Fibroblast of lung (primary cell): ENCODE results near the gene ALDH1A1. TPM values are rescaled to one million over a fixed set of nuclear protein-coding genes. Genes with fewer than 3 reads are reported as not detected.
A peak's percentile ranks its signal among the peaks of the same experiment; 100 is the strongest.

Experiments used
- DNase-seq, 2 donors: peaks; one replicate each; pipeline versions ENCODE4 v3.0.0 to v3.0.0-alpha.2; 2010; ENCODE audit warnings: low read depth in 2 of 2
- H2AFZ ChIP-seq: 2 replicates; pipeline ENCODE4 v1.5.1; 2012; ENCODE audit warnings: low read length, control low read depth, inconsistent platforms
- H3K27ac ChIP-seq: 2 replicates; pipeline ENCODE4 v1.5.1; 2011; ENCODE audit warnings: low read length, control low read depth; ENCODE audit not compliant: insufficient read depth
- H3K27me3 ChIP-seq: 2 replicates; pipeline ENCODE4 v1.5.1; 2011; ENCODE audit warnings: mild to moderate bottlenecking, low read length; ENCODE audit not compliant: control insufficient read depth, insufficient read depth
- H3K36me3 ChIP-seq: 2 replicates; pipeline ENCODE4 v1.5.1; 2011; ENCODE audit warnings: low read length; ENCODE audit not compliant: control insufficient read depth, insufficient read depth
- H3K4me1 ChIP-seq: 2 replicates; pipeline ENCODE4 v1.5.1; 2011; ENCODE audit warnings: low read length; ENCODE audit not compliant: control insufficient read depth, insufficient read depth; ENCODE audit errors: extremely low read depth
- H3K4me2 ChIP-seq: 2 replicates; pipeline ENCODE4 v1.5.1; 2011; ENCODE audit warnings: low read length, control low read depth; ENCODE audit not compliant: insufficient read depth; ENCODE audit errors: extremely low read depth
- H3K4me3 ChIP-seq, 4 experiments: fragments of 200-600 bp in 1 of 4; sonication (generic) in 1 of 4; replicated peaks in 1 of 4; 2 replicates each; pipeline ENCODE4 v1.5.1; 2011 to 2016; ENCODE audit warnings: low read length in 4 of 4, low read depth in 3 of 4, mild to moderate bottlenecking in 3 of 4, control low read depth in 2 of 4, inconsistent platforms in 1 of 4, mixed read lengths in 1 of 4; ENCODE audit not compliant: insufficient read depth in 1 of 4; ENCODE audit errors: control extremely low read depth in 1 of 4
- H3K79me2 ChIP-seq: 2 replicates; pipeline ENCODE4 v1.5.1; 2012; ENCODE audit warnings: mild to moderate bottlenecking, low read length, inconsistent platforms; ENCODE audit not compliant: control insufficient read depth, insufficient read depth
- H3K9ac ChIP-seq: 2 replicates; pipeline ENCODE4 v1.5.1; 2011; ENCODE audit warnings: mild to moderate bottlenecking, low read length, control low read depth; ENCODE audit not compliant: insufficient read depth
- H3K9me3 ChIP-seq: 2 replicates; pipeline ENCODE4 v1.5.1; 2012; ENCODE audit warnings: low read depth, low read length; ENCODE audit not compliant: control insufficient read depth, insufficient read depth
- H4K20me1 ChIP-seq: 2 replicates; pipeline ENCODE4 v1.5.1; 2011; ENCODE audit warnings: low read length; ENCODE audit not compliant: control insufficient read depth, insufficient read depth; ENCODE audit errors: extremely low read depth
- CTCF ChIP-seq, 2 donors: IDR thresholded peaks in 1 of 2; conservative IDR thresholded peaks in 1 of 2; 1 replicate in 1 of 2; 2 replicates in 1 of 2; pipeline ENCODE4 v1.5.1; 2011 to 2012; ENCODE audit warnings: low read length in 2 of 2, control low read depth in 1 of 2, inconsistent platforms in 1 of 2, low read depth in 1 of 2, mild to moderate bottlenecking in 1 of 2
- EZH2 ChIP-seq: IDR thresholded peaks from 2 replicates; pipeline ENCODE4 v1.5.1; 2012; ENCODE audit warnings: low read length, control low read depth, mild to moderate bottlenecking; ENCODE audit errors: missing control alignments
- polyA plus RNA-seq, 2 donors: library from polyadenylated mRNA; depleted of rRNA in 1 of 2; stranded (reverse) in 1 of 2; unstranded in 1 of 2; fragments of >200 nt; gene quantifications; 2 replicates each; pipeline ENCODE4 v1.2.1, GENCODE V29; 2011 to 2012; ENCODE audit warnings: missing spikeins in 1 of 2
- total RNA-seq: library from RNA; depleted of rRNA; stranded (reverse); fragments of >200 nt; gene quantifications from 2 replicates; pipeline ENCODE4 v1.2.1, GENCODE V29; 2014

The ALDH1A1 gene
- total and polyA plus RNA-seq, 2 donors (not counting 1 experiment from before 2014, with no cell fraction given) = 7.4 to 46.1 TPM

- H3K27me3 ChIP-seq = no peaks in the 10 kb centered on the region
- H3K27ac ChIP-seq = no peak overlapping the region
- peak overlapping the region; percentile 69 for H2AFZ ChIP-seq
- H3K79me2 ChIP-seq = no peaks in the 10 kb centered on the region
- H3K4me3 ChIP-seq = no peak overlapping the region
- peaks cover 3% of the 10 kb centered on the region for H3K4me1 ChIP-seq
- no peak for TF ChIP-seq CTCF (conservative IDR thresholded peaks at IDR 0.05 in 1 of 2, IDR thresholded peaks at IDR 0.05 in 1 of 2; ENCODE audit: low read depth in 1 of 2, low read length in 2 of 2)
- TF ChIP-seq EZH2 = no peak
- peak overlapping the region; percentile 52 for H3K4me2 ChIP-seq
- DNase-seq = no peak
- H3K36me3 ChIP-seq = no peaks in the 10 kb centered on the region
- no peak overlapping the region for H3K9ac ChIP-seq
- no peaks in the 10 kb centered on the region for H4K20me1 ChIP-seq
- no peaks in the 10 kb centered on the region for H3K9me3 ChIP-seq
These were observed 95.2 kb downstream of the ALDH1A1 start for GRCh38 chr9:72857624-72857996.

GRCh38 chr9:72856972-72857623 is 95.8 kb downstream of the ALDH1A1 start:
- H2AFZ ChIP-seq = no peak overlapping the region
- no peak overlapping the region for H3K27ac ChIP-seq
- H3K9ac ChIP-seq = no peak overlapping the region
- H3K79me2 ChIP-seq = no peaks in the 10 kb centered on the region
- DNase-seq = peak; percentile 46 to 77
- peak; percentile 69 to 76 for TF ChIP-seq CTCF (conservative IDR thresholded peaks at IDR 0.05 in 1 of 2, IDR thresholded peaks at IDR 0.05 in 1 of 2; ENCODE audit: low read depth in 1 of 2, low read length in 2 of 2)
- no peak for TF ChIP-seq EZH2
- no peaks in the 10 kb centered on the region for H3K27me3 ChIP-seq
- no peak overlapping the region for H3K4me2 ChIP-seq
- H3K4me3 ChIP-seq = no peak overlapping the region
- H3K4me1 ChIP-seq = peaks cover 3% of the 10 kb centered on the region
- H3K9me3 ChIP-seq = no peaks in the 10 kb centered on the region
- no peaks in the 10 kb centered on the region for H3K36me3 ChIP-seq
- no peaks in the 10 kb centered on the region for H4K20me1 ChIP-seq

DNA sequence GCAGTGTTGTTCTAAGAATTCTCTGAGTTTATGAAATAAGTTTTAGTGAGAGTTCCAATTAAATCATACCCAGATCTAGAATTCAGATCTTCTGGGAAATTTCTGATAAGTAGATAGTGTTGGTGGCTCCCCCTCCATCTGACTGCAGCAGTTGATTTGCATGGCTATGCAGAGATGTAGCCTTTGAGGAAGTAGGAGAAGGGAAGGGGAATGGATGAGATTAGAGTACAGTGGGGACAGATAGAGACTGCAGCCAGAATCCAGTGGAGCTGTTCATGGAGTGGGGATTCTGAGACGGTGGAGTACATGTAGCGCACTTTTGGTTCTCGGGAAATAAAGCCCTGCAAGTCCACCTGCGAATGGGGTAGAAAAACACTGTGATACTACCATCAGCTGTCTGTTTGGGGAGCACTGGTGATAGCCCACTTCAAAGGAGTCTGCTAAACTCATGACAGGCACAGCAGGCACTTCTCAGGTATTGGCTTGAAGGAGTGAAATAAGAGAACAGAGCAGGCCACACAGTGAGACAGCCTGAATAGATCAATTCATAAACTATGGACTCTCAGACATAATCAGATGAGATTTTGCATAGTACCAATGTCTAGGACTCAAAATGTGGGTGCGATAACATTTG is 96.8 kb downstream of the ALDH1A1 start:
- Histone ChIP-seq H2AFZ (no peak overlapping the region), H3K4me2 (no peak overlapping the region), H3K4me3 (no peak overlapping the region), H3K36me3 (no peaks in the 10 kb centered on the region), H3K9ac (no peak overlapping the region), H3K27ac (no peak overlapping the region), H3K27me3 (no peaks in the 10 kb centered on the region), H3K79me2 (no peaks in the 10 kb centered on the region), H3K4me1 (peaks cover 3% of the 10 kb centered on the region), H3K9me3 (no peaks in the 10 kb centered on the region), H4K20me1 (no peaks in the 10 kb centered on the region)
- no peak for TF ChIP-seq EZH2
- TF ChIP-seq CTCF (conservative IDR thresholded peaks at IDR 0.05 in 1 of 2, IDR thresholded peaks at IDR 0.05 in 1 of 2; ENCODE audit: low read depth in 1 of 2, low read length in 2 of 2) = no peak
- no peak for DNase-seq
